K562 (cell line): ENCODE results near the gene BIRC7. TPM values are rescaled to one million over a fixed set of nuclear protein-coding genes. Genes with fewer than 3 reads are reported as not detected.
A peak's percentile ranks its signal among the peaks of the same experiment; 100 is the strongest.

Experiments
- ARHGAP35 ChIP-seq: fragments of 450-650 bp; IDR thresholded peaks from 2 replicates; pipeline ENCODE4 v1.6.1; 2018; ENCODE audit not compliant: partially characterized antibody
- CC2D1A ChIP-seq: fragments of 450-650 bp; IDR thresholded peaks from 2 replicates; pipeline ENCODE4 v1.6.1; 2017; ENCODE audit warnings: mild to moderate bottlenecking
- CTBP1 ChIP-seq: fragments of 450-650 bp; IDR thresholded peaks from 2 replicates; pipeline ENCODE4 v1.6.1; 2016; ENCODE audit warnings: borderline replicate concordance
- ESRRB ChIP-seq: fragments of 250-450 bp; sonication (Bioruptor Pico); IDR thresholded peaks from 2 replicates; pipeline ENCODE4 v1.5.0; 2020; ENCODE audit warnings: mild to moderate bottlenecking, moderate library complexity, borderline replicate concordance
- MCM3 ChIP-seq: fragments of 450-650 bp; IDR thresholded peaks from 2 replicates; pipeline ENCODE4 v1.6.1; 2016
- NFE2L1 ChIP-seq: fragments of 450-650 bp; IDR thresholded peaks from 2 replicates; pipeline ENCODE4 v1.6.1; 2016; ENCODE audit warnings: missing genetic modification characterization, low read depth, mild to moderate bottlenecking, missing compliant biosample characterization, moderate library complexity, borderline replicate concordance
- NR2C1 ChIP-seq, 2 experiments: fragments of 450-650 bp; IDR thresholded peaks; 2 replicates each; pipeline ENCODE4 v1.6.1; 2017; ENCODE audit warnings: mild to moderate bottlenecking in 2 of 2, antibody characterized with exemption in 1 of 2, inconsistent platforms in 1 of 2, missing compliant biosample characterization in 1 of 2, missing genetic modification characterization in 1 of 2
- POU5F1 ChIP-seq: fragments of 150-350 bp; IDR thresholded peaks from 2 replicates; pipeline ENCODE4 v1.6.1; 2014; ENCODE audit warnings: borderline replicate concordance, low read length, low read depth, mild to moderate bottlenecking; ENCODE audit not compliant: partially characterized antibody
- SIRT6 ChIP-seq: IDR thresholded peaks from one replicate; pipeline ENCODE4 v1.6.1; 2012; ENCODE audit warnings: low read depth, mild to moderate bottlenecking, control low read depth, inconsistent platforms, low read length, moderate library complexity
- TRIM28 ChIP-seq: fragments of 450-650 bp; IDR thresholded peaks from 2 replicates; pipeline ENCODE4 v1.6.1; 2017
- WHSC1 ChIP-seq: IDR thresholded peaks from one replicate; pipeline ENCODE4 v1.6.1; 2012; ENCODE audit warnings: low read length, control low read depth, inconsistent platforms
- ZNF696 ChIP-seq: fragments of 250-450 bp; sonication (Bioruptor Pico); conservative IDR thresholded peaks from 2 replicates; pipeline ENCODE4 v1.4.0; 2020; ENCODE audit warnings: mild to moderate bottlenecking, moderate library complexity
- ZNF75A ChIP-seq: fragments of 450-650 bp; formaldehyde crosslinking; IDR thresholded peaks from 2 replicates; pipeline ENCODE4 v1.4.0; 2020; ENCODE audit warnings: mild to moderate bottlenecking
- ZNF780A ChIP-seq: fragments of 250-450 bp; sonication (Bioruptor Pico); IDR thresholded peaks from 2 replicates; pipeline ENCODE4 v1.5.0; 2021; ENCODE audit warnings: mild to moderate bottlenecking
- polyA plus RNA-seq, 8 experiments: library from polyadenylated mRNA; depleted of rRNA in 4 of 8; stranded (reverse) in 5 of 8; unstranded in 3 of 8; fragments of >200 nt; fragmentation: Nextera tagmentation in 2 of 8; fragmentation: Illumina TruSeq in 1 of 8; extraction: Ambion mirVana in 2 of 8; extraction: Trizol in 1 of 8; gene quantifications; 2 replicates each; pipeline versions ENCODE4 v1.2.1 to v1.2.3, GENCODE V29; 2011 to 2014; ENCODE audit warnings: inconsistent platforms in 1 of 8, missing spikeins in 1 of 8
- total RNA-seq, 7 experiments: library from RNA; depleted of rRNA in 6 of 7; stranded (reverse); fragments of >200 nt in 6 of 7; fragmentation: Illumina TruSeq in 2 of 7; extraction: Trizol in 2 of 7; gene quantifications; 2 replicates each; pipeline versions ENCODE4 v1.2.1 to v1.2.3, GENCODE V29; 2011 to 2021; ENCODE audit warnings: low replicate concordance in 1 of 7
- TF ChIP-seq, protein P1 (sequence below): fragments of 450-650 bp; formaldehyde crosslinking; IDR thresholded peaks from 2 replicates; pipeline ENCODE4 v1.4.0; 2022; ENCODE audit warnings: missing genetic modification characterization
- TF ChIP-seq, protein P2 (sequence below), 3 experiments: IDR thresholded peaks in 2 of 3; conservative IDR thresholded peaks in 1 of 3; 2 replicates each; pipeline ENCODE4 v1.5.1; 2011 to 2012; ENCODE audit warnings: low read length in 3 of 3, mild to moderate bottlenecking in 3 of 3, control low read depth in 2 of 3, improper control_type of control experiment in 1 of 3, inconsistent platforms in 1 of 3, low read depth in 1 of 3, mixed read lengths in 1 of 3, moderate library complexity in 1 of 3; ENCODE audit not compliant: insufficient read depth in 2 of 3
- TF ChIP-seq, protein P3 (sequence below): sonication (generic); formaldehyde crosslinking; IDR thresholded peaks from 2 replicates; pipeline ENCODE4 v1.8.0; 2023; ENCODE audit warnings: missing genetic modification reagents, mild to moderate bottlenecking, borderline replicate concordance
- TF ChIP-seq, protein P4 (sequence below): sonication (generic); formaldehyde crosslinking; IDR thresholded peaks from 2 replicates; pipeline ENCODE4 v1.8.1; 2022; ENCODE audit warnings: missing genetic modification reagents

Gene BIRC7
- total and polyA plus RNA-seq, 9 of the 15 experiments (the other 6 are each of a cell fraction or from before 2014, with no cell fraction given), result 0.14 to 0.19 (median 0.16) TPM; not detected in 5

DNA sequence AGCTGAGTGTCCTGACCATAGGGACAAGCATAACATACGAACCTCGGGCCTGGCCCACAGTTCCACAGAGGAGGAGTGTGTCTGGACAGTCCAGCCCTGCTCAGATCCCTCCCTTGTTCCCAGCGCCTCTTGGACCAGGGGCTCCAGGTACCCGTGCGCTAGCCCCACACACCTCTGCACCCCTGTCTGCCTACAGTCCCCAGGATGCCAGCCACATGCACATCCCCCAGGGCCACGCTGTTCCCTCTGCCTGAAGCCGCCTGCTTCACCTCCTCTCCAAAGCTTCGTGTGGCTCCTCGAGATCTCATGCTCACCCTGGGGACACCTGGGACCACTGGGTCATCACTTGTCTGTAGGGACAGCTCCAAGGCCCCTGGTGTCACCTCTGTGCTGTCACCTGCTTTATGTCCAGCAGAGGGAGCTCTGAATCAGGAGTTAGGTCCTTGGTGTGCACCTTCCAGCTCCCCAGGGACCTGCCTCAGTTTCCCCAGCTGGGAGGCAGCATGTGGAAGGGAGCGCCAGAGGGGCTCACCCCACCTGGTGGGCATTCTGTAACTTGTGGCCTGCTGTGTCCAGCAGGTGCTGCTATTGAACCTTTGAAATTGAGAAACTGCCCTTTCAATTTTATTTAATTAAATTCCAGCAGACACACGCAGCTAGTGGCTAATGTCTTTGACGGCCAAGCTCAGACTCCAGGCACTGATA is 12.4 kb upstream of the BIRC7 start (continued):
- TF ChIP-seq POU5F1, result no peak
- TF ChIP-seq ZNF780A (CRISPR knock-in tag), result no peak
- TF ChIP-seq, protein P1, sequence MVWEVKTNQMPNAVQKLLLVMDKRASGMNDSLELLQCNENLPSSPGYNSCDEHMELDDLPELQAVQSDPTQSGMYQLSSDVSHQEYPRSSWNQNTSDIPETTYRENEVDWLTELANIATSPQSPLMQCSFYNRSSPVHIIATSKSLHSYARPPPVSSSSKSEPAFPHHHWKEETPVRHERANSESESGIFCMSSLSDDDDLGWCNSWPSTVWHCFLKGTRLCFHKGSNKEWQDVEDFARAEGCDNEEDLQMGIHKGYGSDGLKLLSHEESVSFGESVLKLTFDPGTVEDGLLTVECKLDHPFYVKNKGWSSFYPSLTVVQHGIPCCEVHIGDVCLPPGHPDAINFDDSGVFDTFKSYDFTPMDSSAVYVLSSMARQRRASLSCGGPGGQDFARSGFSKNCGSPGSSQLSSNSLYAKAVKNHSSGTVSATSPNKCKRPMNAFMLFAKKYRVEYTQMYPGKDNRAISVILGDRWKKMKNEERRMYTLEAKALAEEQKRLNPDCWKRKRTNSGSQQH (CRISPR knock-in tag), result no peak
- peak; percentile 55; the same call in 1 of the 2 replicates for TF ChIP-seq CC2D1A
- TF ChIP-seq CTBP1, result no peak
- no peak for TF ChIP-seq ZNF696 (CRISPR knock-in tag)
- TF ChIP-seq SIRT6, result no peak
- no peak for TF ChIP-seq NR2C1 (IDR thresholded peaks at IDR 0.05)
- no peak for TF ChIP-seq NR2C1 (tag; IDR thresholded peaks at IDR 0.05)
- TF ChIP-seq, protein P2, sequence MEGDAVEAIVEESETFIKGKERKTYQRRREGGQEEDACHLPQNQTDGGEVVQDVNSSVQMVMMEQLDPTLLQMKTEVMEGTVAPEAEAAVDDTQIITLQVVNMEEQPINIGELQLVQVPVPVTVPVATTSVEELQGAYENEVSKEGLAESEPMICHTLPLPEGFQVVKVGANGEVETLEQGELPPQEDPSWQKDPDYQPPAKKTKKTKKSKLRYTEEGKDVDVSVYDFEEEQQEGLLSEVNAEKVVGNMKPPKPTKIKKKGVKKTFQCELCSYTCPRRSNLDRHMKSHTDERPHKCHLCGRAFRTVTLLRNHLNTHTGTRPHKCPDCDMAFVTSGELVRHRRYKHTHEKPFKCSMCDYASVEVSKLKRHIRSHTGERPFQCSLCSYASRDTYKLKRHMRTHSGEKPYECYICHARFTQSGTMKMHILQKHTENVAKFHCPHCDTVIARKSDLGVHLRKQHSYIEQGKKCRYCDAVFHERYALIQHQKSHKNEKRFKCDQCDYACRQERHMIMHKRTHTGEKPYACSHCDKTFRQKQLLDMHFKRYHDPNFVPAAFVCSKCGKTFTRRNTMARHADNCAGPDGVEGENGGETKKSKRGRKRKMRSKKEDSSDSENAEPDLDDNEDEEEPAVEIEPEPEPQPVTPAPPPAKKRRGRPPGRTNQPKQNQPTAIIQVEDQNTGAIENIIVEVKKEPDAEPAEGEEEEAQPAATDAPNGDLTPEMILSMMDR (IDR thresholded peaks at IDR 0.05 in 2 of 3, conservative IDR thresholded peaks at IDR 0.05 in 1 of 3; ENCODE audit: insufficient read depth in 2 of 3, low read depth in 1 of 3, low read length in 3 of 3), result peak; percentile 79 to 88 (median 79)
- TF ChIP-seq ZNF75A (CRISPR knock-in tag), result no peak
- TF ChIP-seq, protein P3, sequence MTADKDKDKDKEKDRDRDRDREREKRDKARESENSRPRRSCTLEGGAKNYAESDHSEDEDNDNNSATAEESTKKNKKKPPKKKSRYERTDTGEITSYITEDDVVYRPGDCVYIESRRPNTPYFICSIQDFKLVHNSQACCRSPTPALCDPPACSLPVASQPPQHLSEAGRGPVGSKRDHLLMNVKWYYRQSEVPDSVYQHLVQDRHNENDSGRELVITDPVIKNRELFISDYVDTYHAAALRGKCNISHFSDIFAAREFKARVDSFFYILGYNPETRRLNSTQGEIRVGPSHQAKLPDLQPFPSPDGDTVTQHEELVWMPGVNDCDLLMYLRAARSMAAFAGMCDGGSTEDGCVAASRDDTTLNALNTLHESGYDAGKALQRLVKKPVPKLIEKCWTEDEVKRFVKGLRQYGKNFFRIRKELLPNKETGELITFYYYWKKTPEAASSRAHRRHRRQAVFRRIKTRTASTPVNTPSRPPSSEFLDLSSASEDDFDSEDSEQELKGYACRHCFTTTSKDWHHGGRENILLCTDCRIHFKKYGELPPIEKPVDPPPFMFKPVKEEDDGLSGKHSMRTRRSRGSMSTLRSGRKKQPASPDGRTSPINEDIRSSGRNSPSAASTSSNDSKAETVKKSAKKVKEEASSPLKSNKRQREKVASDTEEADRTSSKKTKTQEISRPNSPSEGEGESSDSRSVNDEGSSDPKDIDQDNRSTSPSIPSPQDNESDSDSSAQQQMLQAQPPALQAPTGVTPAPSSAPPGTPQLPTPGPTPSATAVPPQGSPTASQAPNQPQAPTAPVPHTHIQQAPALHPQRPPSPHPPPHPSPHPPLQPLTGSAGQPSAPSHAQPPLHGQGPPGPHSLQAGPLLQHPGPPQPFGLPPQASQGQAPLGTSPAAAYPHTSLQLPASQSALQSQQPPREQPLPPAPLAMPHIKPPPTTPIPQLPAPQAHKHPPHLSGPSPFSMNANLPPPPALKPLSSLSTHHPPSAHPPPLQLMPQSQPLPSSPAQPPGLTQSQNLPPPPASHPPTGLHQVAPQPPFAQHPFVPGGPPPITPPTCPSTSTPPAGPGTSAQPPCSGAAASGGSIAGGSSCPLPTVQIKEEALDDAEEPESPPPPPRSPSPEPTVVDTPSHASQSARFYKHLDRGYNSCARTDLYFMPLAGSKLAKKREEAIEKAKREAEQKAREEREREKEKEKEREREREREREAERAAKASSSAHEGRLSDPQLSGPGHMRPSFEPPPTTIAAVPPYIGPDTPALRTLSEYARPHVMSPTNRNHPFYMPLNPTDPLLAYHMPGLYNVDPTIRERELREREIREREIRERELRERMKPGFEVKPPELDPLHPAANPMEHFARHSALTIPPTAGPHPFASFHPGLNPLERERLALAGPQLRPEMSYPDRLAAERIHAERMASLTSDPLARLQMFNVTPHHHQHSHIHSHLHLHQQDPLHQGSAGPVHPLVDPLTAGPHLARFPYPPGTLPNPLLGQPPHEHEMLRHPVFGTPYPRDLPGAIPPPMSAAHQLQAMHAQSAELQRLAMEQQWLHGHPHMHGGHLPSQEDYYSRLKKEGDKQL (CRISPR knock-in tag), result no peak
- no peak for TF ChIP-seq ARHGAP35
- no peak for TF ChIP-seq MCM3
- no peak for TF ChIP-seq NFE2L1 (tag)
- no peak for TF ChIP-seq TRIM28
- no peak for TF ChIP-seq WHSC1
- TF ChIP-seq ESRRB, result no peak
- TF ChIP-seq, protein P4, sequence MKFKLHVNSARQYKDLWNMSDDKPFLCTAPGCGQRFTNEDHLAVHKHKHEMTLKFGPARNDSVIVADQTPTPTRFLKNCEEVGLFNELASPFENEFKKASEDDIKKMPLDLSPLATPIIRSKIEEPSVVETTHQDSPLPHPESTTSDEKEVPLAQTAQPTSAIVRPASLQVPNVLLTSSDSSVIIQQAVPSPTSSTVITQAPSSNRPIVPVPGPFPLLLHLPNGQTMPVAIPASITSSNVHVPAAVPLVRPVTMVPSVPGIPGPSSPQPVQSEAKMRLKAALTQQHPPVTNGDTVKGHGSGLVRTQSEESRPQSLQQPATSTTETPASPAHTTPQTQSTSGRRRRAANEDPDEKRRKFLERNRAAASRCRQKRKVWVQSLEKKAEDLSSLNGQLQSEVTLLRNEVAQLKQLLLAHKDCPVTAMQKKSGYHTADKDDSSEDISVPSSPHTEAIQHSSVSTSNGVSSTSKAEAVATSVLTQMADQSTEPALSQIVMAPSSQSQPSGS (CRISPR knock-in tag), result no peak
